GM18909 (cell line): Measurements from ENCODE around the gene PARS2.

Source experiments
- ATAC-seq: cut with Tn5 transposase; IDR thresholded peaks from one replicate; pipeline ENCODE4 v1.9.1; 2021; ENCODE audit warnings: mild to moderate bottlenecking; ENCODE audit not compliant: unreplicated experiment, poor library complexity

The PARS2 gene

GRCh38 chr1:54800041-54800898 is 35.9 kb upstream of the PARS2 start:
- ATAC-seq, result no peak

- ATAC-seq, result no peak
Measured at GRCh38 chr1:54798769-54799641, 34.7 kb upstream of the PARS2 start.

GRCh38 chr1:54798206-54798605 is 33.9 kb upstream of the PARS2 start:
- no peak for ATAC-seq

GRCh38 chr1:54796902-54797301 is 32.6 kb upstream of the PARS2 start:
- no peak for ATAC-seq

- no peak for ATAC-seq
Measured at GRCh38 chr1:54795841-54796468, 31.6 kb upstream of the PARS2 start.

- no peak for ATAC-seq
Measured at GRCh38 chr1:54795356-54795665, 31.0 kb upstream of the PARS2 start.

- ATAC-seq, result no peak
Measured at GRCh38 chr1:54794451-54795355, 30.4 kb upstream of the PARS2 start.

- ATAC-seq, result no peak
Measured at GRCh38 chr1:54792686-54793282, 28.5 kb upstream of the PARS2 start.

- ATAC-seq, result no peak
Measured at GRCh38 chr1:54791880-54792522, 27.7 kb upstream of the PARS2 start.

- ATAC-seq, result no peak
Measured at GRCh38 chr1:54788459-54788858, 24.1 kb upstream of the PARS2 start.

- no peak for ATAC-seq
Measured at GRCh38 chr1:54787604-54788003, 23.3 kb upstream of the PARS2 start.

GRCh38 chr1:54786778-54787177 is 22.5 kb upstream of the PARS2 start:
- ATAC-seq, result no peak

- no peak for ATAC-seq
Measured at GRCh38 chr1:54784066-54784465, 19.7 kb upstream of the PARS2 start.

- ATAC-seq, result no peak
Measured at GRCh38 chr1:54782588-54782987, 18.3 kb upstream of the PARS2 start.

- ATAC-seq, result no peak
Measured at GRCh38 chr1:54782156-54782555, 17.8 kb upstream of the PARS2 start.

- no peak for ATAC-seq
Measured at GRCh38 chr1:54781023-54781723, 16.9 kb upstream of the PARS2 start.

GRCh38 chr1:54777431-54777830 is 13.1 kb upstream of the PARS2 start:
- no peak for ATAC-seq

GRCh38 chr1:54777011-54777410 is 12.7 kb upstream of the PARS2 start:
- no peak for ATAC-seq
